GM06990 (cell line): ENCODE results near the gene C8A.
A peak's percentile ranks its signal among the peaks of the same experiment; 100 is the strongest.

Source experiments
- DNase-seq: peaks from one replicate; pipeline ENCODE4 v3.0.0-alpha.2; 2011; ENCODE audit not compliant: insufficient read length; ENCODE audit errors: extremely low read depth
- H3K27me3 ChIP-seq: replicated peaks from 2 replicates; pipeline ENCODE4 v1.6.0; 2011; ENCODE audit warnings: low read length; ENCODE audit not compliant: control insufficient read depth, insufficient read depth
- H3K36me3 ChIP-seq: 2 replicates; pipeline ENCODE4 v1.5.1; 2011; ENCODE audit warnings: low read length; ENCODE audit not compliant: control insufficient read depth, insufficient read depth
- H3K4me3 ChIP-seq: replicated peaks from 2 replicates; pipeline ENCODE4 v1.5.1; 2011; ENCODE audit warnings: low read depth, mild to moderate bottlenecking, control low read depth, low read length
- TF ChIP-seq, protein P1 (sequence below): IDR thresholded peaks from 2 replicates; pipeline ENCODE4 v1.5.1; 2011; ENCODE audit warnings: low read length, control low read depth, mild to moderate bottlenecking, inconsistent platforms; ENCODE audit not compliant: insufficient read depth, poor library complexity, severe bottlenecking

Gene C8A

DNA sequence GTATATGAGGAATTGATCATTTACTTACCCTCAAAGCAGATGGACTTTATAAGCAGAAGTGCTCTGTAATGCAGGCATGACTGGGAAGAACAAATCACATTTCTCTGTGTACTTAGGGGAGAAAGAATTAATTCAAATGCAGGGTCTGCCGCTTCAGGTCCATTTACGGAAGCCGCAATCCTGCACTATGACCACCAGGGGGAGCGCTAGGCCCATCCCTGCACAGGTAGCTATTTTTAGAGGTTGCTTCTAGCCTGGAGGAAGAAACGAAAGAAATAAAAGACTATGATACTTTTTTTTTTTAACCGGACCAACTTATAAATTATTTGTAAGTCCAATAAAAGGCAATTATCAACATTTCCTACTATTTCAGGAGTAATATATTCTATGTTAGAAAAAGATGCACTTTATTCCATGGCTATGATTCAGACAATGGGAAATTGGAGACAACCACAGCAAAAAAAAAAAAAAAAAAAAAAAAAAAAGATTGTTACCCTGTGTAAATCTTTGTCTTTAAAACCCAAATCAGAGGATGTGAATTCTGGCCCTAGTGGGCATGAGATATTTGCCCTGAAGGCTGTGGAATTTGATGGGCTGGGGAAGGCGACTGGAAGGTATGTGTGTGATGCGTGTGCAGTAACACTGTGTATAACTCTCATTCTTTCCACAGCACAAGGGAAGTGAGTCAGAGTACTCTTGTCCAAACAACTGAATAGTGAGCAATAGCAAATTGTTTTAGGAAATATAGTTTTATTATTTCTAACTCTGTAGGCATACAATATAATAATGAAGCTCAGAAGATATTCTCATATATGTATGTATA, 22.5 kb upstream of the C8A start:
- peak; percentile 9 for DNase-seq
- Histone ChIP-seq H3K4me3 (no peak overlapping the region), H3K27me3 (no peaks in the 10 kb centered on the region), H3K36me3 (no peaks in the 10 kb centered on the region)
- TF ChIP-seq, protein P1, sequence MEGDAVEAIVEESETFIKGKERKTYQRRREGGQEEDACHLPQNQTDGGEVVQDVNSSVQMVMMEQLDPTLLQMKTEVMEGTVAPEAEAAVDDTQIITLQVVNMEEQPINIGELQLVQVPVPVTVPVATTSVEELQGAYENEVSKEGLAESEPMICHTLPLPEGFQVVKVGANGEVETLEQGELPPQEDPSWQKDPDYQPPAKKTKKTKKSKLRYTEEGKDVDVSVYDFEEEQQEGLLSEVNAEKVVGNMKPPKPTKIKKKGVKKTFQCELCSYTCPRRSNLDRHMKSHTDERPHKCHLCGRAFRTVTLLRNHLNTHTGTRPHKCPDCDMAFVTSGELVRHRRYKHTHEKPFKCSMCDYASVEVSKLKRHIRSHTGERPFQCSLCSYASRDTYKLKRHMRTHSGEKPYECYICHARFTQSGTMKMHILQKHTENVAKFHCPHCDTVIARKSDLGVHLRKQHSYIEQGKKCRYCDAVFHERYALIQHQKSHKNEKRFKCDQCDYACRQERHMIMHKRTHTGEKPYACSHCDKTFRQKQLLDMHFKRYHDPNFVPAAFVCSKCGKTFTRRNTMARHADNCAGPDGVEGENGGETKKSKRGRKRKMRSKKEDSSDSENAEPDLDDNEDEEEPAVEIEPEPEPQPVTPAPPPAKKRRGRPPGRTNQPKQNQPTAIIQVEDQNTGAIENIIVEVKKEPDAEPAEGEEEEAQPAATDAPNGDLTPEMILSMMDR = peak; percentile 90

DNA sequence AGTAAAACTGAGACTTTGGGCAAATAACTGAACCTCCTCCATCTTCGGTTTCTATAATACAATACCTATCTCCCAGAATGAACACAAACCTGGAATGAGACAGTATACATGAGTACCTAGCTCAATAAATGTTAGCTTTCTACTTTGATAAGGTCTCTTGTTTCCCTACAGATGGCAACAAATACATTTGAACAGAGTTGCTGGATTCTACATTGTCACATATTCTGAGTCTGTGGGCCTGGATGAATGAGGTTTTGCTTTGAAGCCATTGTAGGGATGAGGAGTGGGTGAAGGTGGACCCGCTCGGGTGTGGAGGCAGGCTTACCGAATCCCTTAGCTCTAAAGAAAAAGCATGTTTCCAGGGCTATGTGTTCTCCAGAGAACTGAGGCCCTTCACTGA, 21.5 kb upstream of the C8A start:
- TF ChIP-seq, protein P1 = no peak
- H3K27me3 ChIP-seq = no peaks in the 10 kb centered on the region
- no peaks in the 10 kb centered on the region for H3K36me3 ChIP-seq
- no peak for DNase-seq
- no peak overlapping the region for H3K4me3 ChIP-seq

DNA sequence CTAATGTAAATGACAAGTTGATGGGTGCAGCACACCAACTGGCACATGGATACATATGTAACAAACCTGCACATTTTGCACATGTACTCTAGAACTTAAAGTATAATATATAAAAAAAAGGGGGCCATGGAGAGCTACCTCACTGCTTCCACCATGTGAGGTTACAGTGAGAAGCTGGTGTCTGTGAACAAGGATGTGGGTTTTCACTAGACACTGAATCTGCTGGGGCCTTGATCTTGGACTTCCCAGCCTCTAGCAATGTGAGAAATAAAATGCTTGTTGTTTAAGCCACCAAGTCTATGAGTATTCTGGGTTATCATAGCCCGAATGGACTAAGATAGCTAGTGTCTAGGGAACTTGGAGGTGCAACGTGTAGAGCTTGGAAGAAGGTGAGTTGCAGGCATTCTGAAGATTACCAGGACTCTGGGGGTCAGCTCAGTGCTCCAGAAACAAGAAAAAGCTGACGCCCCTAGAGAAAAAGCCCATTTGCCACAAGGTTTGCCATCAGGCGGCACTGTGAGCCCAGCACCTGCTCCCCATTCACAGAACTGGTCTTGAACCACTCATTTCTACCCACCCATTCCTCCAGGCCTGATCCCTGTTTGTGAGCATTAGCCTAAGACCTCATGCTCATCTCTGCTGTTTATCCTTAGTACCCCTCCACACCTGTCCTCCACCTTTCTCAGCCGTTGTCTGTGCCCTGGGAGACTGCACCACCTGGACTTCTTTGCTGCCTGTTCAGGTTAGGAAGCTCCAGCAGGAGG, 20.3 kb upstream of the C8A start:
- Histone ChIP-seq H3K27me3 (no peaks in the 10 kb centered on the region), H3K36me3 (no peaks in the 10 kb centered on the region), H3K4me3 (no peak overlapping the region)
- no peak for DNase-seq
- TF ChIP-seq, protein P1 = no peak

DNA sequence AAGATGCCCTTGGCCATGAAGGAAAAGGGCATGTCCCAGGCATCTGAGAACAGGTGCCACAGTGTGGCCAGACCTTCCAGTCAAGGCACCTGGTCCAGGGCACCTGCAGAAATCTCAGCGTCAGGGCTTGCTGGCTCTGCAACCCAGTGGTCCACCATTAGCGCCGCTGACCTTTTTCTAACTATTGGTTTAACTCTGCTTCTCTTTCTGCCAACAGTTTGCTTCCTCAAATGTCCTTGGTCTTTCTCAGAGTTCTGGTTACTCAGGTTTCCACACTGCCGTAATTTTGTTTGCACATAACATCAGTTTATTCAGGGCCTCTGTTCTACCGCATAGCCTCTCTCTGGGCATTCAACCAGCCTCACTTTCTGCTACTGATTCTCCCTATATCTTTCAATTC, 18.9 kb upstream of the C8A start:
- H3K4me3 ChIP-seq = no peak overlapping the region
- no peak for DNase-seq
- no peaks in the 10 kb centered on the region for H3K36me3 ChIP-seq
- no peaks in the 10 kb centered on the region for H3K27me3 ChIP-seq
- TF ChIP-seq, protein P1 = no peak

DNA sequence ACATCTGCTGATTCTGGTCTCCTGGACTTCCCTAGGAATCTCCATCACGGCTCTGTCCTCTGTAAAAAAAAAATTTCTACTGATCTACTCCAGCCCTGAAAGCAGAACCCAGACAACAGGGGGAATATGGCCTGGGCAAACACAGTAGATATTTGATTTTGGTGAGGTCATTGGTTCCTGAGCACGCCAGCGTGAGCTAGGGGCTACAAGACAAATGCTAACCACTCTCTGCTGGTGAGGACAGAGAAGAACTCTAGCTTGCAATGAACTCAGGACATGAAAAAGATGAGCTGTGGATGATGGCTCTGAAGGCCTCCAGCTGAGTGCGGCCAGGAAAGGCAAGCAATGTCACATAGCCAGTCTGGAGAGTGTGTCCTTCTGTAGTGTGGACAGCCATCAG, 18.2 kb upstream of the C8A start:
- Histone ChIP-seq H3K27me3 (no peaks in the 10 kb centered on the region), H3K36me3 (no peaks in the 10 kb centered on the region), H3K4me3 (no peak overlapping the region)
- DNase-seq = no peak
- TF ChIP-seq, protein P1 = no peak
